ENCODE results near the gene MCM3AP.
A peak's percentile ranks its signal among the peaks of the same experiment; 100 is the strongest.
"Not testable (repeated sequence)": the region's sequence is repeated elsewhere in the genome, so short reads cannot be mapped to it uniquely, and the experiment has no call there.

Gene MCM3AP

GRCh38 chr21:46200877-46201803, 84.3 kb downstream of the MCM3AP start:
- DNase-seq: not testable (repeated sequence)

DNA sequence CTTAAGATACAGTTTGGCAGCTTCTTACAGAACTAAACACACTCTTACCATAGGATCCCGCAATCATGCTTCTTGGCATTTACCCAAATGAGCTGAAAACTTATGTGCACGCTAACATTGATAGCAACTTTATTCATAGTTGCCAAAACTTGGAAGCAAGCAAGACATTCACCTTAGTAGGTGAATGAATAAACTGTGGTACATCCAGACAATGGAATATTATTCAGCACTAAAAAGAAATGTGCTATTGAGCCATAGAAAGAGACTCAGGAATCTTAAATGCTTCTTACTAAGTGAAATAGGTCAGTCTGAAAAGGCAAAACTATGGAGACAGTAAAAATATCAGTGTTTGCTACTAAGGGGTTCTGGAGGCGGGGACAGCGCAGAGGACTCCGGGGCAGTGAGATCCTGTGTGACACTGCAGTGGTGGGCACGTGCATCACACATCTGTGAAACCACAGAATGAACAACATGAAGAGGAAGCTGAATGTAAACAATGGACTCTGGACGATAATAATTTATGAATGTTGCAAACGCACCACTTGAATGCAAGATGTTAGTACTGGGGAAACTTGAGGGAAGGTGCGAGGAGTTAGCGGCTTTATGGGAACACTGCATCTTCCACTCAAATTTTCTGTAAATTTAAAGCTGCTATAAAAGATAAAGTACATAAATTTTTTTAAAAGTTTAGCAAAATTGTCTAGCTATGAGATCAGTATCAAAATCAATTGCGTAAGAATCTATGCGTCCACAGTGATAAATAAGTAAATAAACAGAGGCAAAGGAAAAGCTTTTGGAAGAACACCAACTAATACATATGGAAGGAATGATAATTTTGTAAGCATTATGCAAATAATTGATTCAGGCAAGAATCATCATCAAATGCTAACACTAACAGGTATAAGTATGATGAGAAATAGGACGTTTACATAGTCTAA, 85.7 kb downstream of the MCM3AP start:
- DNase-seq: no peak

GRCh38 chr21:46196733-46197132, 88.7 kb downstream of the MCM3AP start:
- no peak for DNase-seq

GRCh38 chr21:46195595-46196195, 89.7 kb downstream of the MCM3AP start:
- DNase-seq: no peak

- DNase-seq: no peak
Measured at GRCh38 chr21:46194374-46195334, 90.8 kb downstream of the MCM3AP start.

DNA sequence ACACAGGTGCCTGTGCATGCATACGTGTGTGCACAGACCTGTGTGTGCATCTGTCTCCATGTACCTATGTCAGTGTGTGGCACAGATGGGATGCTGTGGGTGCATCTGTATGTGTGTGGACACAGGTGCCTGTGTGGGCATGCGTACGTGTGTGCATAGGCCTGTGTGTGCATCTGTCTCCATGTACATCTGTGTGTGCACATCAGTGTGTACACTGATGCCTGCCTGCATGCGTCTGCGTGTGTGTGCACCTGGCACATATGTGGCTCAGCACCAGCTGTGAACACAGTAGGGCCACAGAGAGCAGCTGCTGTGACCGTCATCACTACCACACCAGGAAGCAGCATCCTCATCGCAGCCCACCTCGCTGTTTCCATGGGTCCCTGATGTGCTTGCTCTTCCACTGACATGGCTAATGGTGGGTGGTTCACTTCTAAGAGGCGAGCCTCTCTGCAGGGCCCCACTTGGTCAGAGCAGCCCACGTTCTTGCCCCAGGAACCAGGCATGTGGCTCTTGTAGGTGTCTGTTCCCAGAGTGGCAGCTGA, 91.5 kb downstream of the MCM3AP start:
- DNase-seq: no peak

DNA sequence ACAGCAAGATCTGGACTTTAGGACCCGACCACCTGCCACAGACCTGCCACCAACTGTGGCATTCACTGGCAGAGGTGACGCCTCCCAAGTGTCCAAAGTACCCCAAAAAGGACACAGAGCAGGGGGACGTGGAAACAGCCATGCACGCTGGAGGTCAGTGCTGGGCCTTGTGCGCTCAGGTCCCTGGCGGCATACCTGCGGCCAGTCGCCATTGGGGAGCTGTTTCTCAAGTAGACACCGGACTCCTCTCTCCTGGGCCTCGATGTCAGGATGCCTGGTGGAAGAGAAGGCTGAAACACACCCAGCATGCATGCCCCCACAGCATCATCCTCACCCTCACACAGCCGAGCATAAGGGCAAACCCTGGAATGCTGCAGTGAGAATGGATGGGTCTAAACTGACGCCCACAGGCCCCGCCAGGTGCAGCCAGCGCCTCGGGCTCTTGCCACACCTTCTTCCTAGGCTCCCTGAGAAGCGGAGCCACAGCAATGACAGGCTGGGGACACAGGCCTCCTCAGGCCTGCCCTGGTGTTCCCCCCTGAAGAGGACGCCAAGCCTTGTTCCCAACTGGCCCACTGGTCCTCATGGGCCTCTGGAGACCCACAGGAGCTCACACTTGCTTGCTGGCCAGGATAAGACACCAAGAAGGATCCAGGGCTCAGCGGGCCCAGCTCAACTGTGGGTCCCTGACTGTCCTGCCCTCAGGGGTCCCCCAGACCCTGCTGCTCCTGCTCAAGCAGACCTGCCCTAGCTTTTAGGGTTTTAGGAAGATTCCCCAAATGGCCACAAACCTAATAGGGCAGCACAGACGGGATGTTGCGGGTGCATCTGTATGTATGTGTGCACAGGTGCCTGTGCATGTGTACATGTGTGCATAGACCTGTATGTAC, 93.5 kb downstream of the MCM3AP start:
- no peak for DNase-seq

DNA sequence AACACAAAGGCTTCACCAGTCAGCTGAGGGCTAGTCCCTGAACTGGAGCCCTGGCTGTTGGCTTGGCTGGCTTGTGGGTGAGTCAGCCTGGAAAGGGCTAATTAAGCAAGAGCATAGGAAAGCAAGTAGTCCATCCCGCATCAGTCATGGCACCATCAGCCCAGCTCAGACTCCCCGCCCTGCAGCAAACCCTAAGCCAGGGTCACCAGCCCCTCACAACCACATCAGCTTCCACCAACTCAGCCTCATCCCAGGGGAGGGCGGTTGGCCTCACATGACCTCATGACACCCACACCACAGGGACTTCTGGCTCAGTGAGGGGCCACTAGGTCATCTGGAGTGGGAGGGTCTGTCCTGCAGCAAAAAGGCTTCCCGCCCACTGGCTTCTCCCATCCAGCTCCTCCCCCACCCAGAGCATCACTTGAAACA, 94.1 kb downstream of the MCM3AP start:
- peak; percentile 56 for DNase-seq

DNA sequence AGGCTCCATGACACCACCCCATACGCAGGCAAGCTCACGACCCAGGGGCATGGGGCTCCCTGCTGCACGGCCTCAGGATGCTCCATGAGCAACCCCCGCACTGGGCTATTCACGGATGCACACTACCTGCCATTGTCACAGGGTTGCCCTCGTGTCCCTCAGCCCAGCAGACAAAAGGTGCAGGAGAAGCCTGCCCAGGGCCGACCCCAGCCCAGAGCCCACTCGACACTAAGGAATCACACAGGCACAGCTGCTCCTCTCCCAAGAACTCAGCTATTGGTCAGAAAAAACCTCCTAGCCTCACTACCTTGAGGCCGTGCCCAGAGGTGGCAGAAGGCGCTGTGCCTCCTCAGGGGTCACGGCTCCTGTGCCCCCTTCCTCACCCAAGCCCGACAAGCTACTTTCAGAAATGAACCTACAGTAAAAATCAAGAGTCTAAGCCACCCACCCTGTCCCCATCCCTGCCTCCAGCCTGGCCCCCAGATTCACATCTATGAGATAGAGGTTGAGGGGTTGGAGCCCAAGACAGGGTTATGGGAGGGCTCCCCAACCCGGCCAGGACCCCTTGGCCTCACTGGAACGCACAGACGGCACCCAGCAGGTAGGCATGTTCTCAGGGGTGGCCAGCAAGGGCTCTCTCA, 94.8 kb downstream of the MCM3AP start:
- DNase-seq: no peak

DNA sequence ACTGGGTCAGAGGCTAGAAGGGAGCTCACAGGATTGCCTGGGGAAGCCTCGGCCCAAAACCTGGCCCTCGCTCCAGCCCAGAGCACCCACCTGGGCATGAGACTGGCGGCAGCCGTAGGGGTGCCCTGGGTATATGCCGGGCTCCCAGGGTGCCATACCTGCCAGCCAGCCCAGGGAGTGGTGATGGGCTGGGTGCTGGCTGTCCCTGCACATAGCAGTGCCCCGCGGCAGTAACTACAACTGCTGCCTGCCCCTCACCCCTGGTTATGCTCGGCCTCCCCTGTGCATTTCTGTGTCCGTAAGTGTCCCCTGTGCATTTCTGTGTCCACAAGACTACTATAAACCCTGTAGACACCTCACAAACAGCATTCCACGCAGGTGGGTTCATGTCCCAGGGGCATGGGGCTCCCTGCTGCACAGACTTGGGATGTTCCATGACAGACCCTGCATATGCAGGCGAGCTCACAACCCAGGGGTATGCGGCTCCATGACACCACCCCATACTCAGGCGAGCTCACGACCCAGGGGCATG, 95.4 kb downstream of the MCM3AP start:
- DNase-seq: no peak

- DNase-seq: peak; percentile 50
Measured at GRCh38 chr21:46189213-46189958, 96.0 kb downstream of the MCM3AP start.

DNA sequence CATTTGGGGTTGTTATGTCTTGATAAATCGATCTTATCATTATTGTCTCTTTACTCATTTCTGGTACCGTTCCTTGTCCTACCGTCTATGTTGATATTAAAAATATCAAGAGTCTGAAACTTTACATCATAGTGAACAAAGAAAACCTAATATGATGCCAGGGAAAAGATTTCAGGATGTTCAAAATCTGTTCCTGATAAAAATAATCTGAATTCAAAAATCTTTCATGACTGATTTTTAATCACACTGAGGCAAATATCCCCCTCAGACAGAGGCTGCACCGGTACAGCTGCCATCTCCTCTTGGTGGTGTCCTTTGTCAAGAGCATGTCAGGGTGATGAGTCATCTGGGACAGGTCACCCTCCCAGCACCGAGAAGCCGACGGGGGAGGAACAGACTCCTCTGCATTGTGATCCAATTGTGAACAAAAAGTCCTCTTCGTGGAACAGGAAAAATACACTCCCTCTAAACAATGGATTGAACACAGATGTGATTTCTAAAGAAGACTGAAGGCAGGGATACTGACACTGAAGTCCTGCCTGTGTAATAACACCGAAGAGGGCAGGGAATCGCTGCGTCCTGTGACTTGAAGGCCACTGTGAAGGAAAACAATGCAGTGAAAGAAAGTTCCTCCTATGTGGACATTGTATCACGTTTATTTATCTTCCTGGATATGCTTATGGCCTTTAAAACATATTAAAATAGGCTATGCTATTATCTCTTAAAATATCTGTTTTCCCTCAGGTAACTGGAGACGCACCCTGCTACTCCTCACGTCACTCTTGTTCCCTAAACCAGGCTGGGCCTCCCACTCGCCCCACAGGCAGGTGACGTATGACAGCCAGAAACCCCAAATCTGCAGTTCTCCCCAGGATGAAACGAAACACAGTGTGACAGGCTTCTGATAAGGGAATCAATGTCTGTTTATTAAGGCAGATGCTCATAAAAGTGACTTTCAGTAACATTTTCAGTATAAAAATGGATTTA, 96.9 kb downstream of the MCM3AP start:
- DNase-seq: peak; percentile 70

DNA sequence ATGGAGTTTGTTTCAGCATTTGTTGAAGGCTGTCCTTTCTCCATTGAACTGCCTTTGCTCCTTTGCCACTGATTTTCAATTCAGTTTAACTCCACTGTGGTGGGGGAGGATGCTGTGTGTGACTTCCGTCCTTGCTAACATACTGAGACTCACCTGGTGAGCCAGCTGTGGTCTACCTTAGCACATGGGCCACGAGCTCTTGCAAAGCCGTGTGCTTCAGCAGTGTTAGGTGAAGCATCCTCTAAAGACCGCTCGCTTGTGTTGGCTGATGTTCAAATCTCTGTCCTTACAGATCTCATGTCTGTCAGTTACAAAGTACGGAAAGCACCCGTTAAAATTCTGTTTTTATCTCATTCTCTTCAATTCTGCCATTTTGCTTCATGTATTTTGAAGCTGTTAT, 97.6 kb downstream of the MCM3AP start:
- no peak for DNase-seq

- no peak for DNase-seq
Measured at GRCh38 chr21:46187261-46187660, 98.2 kb downstream of the MCM3AP start.

GRCh38 chr21:46185716-46186115, 99.7 kb downstream of the MCM3AP start:
- no peak for DNase-seq
